GM12892 (cell line): ENCODE measurements around the gene GABRR2. TPM values are rescaled to one million over a fixed set of nuclear protein-coding genes. Genes with fewer than 3 reads are reported as not detected.

Source experiments
- DNase-seq: peaks from one replicate; pipeline ENCODE4 v3.0.0; 2011; ENCODE audit not compliant: insufficient read length
- FAIRE-seq: peaks from 2 replicates; lab custom pipeline; 2011; peaks lifted over from hg19 to GRCh38; lab: Jason Lieb, UNC
- POLR2A ChIP-seq: IDR thresholded peaks from 2 replicates; pipeline ENCODE4 v1.6.1; 2011; ENCODE audit warnings: low read depth, low read length, control low read depth
- POLR2AphosphoS5 ChIP-seq: IDR thresholded peaks from 2 replicates; pipeline ENCODE4 v1.6.1; 2011; ENCODE audit warnings: low read depth, low read length, control low read depth
- TAF1 ChIP-seq: IDR thresholded peaks from 2 replicates; pipeline ENCODE4 v1.6.1; 2011; ENCODE audit warnings: low read depth, mild to moderate bottlenecking, control low read depth, low read length, borderline replicate concordance
- polyA plus RNA-seq: library from polyadenylated mRNA; unstranded; fragments of >200 nt; gene quantifications from one replicate; pipeline ENCODE4 v1.2.1, GENCODE V29; 2012; ENCODE audit warnings: missing spikeins, inconsistent platforms; ENCODE audit not compliant: missing spikeins

Gene GABRR2
- 0.51 TPM for polyA plus RNA-seq

- no peak for FAIRE-seq
- DNase-seq = no peak
- TF ChIP-seq TAF1 = no peak
- TF ChIP-seq POLR2AphosphoS5 = no peak
- no peak for TF ChIP-seq POLR2A
Observed at GRCh38 chr6:89315249-89315885, at the start of gene GABRR2. TSS of gene GABRR2 (minus strand) at chr6:89315299. CDS start at chr6:89315165, 134 bp downstream.

- no peak for FAIRE-seq
Observed at GRCh38 chr6:89364586-89364985, 49.5 kb upstream of the GABRR2 start.

DNA sequence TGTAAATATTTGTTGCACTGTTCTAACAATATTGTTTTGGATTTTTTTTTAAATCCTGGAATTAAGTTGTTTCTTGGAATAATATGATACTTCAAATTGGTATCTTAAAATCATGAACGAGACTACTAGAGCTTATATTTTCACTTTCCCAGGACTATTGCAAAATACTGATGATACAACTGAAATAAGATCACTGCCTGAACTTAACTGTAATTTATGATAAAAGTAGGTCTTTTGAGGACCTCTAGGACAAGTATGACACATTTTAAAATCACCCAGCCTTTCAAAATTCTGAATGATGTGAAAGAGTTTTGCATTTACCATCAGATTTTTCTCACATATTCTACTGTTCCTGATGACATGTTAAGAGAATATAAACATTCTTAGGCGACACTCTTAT lies 46.1 kb upstream of the GABRR2 start:
- DNase-seq (no peak), FAIRE-seq (peak; percentile 75)
- TF ChIP-seq POLR2AphosphoS5 = no peak
- TF ChIP-seq TAF1 = no peak
- no peak for TF ChIP-seq POLR2A

More at GRCh38 chr6:89364586-89364985, 49.5 kb upstream of the GABRR2 start:
- TF ChIP-seq POLR2AphosphoS5 (no peak), POLR2A (no peak), TAF1 (no peak)
- no peak for DNase-seq

- no peak for DNase-seq
- FAIRE-seq = peak; percentile 89
- TF ChIP-seq TAF1 = no peak
- TF ChIP-seq POLR2A = no peak
- no peak for TF ChIP-seq POLR2AphosphoS5
Observed at GRCh38 chr6:89360415-89360999, 45.4 kb upstream of the GABRR2 start.

DNA sequence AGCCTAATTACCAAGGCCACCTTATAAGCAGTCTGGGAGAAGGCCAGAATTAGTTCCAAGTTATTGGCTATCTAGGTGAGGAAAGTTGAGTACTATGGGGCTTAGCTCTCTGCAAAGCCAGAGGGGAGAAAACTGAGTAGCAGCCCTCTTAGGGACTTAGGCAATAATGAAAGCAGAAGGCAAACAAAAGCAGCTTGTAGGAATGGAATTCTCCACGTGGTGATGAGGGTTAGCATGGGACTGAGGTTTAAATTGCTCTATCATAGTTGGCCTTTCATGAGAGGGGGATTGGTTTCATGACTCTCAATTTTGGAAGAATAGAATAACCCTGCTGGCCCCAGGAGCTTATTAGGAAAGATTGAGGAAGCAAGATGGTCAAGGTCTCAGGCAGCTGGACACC lies 44.5 kb upstream of the GABRR2 start:
- TF ChIP-seq POLR2AphosphoS5 (no peak), TAF1 (no peak), POLR2A (no peak)
- FAIRE-seq (no peak), DNase-seq (no peak)

DNA sequence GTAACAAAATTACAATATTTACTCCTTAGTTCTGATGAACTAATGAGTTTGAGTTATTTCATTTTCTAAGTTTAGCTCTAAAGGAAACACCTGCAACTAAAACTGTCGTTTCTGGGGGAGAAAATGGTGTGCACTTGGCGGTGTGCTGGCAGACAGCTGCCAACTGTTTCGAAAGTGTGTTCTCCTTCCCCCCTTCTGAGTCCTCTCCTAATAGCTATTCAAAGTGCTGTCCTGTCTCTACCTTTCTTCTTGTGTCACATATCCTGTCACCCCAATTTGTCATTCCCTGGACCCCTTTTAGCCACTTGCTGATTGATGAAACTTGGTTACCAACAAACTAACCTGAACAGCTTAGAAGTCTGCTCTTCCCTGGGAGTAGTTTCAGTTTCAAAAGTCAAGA lies 42.3 kb upstream of the GABRR2 start:
- peak; percentile 93 for FAIRE-seq
- no peak for TF ChIP-seq TAF1
- TF ChIP-seq POLR2A = peak; percentile 51; the same call in 1 of the 2 replicates
- TF ChIP-seq POLR2AphosphoS5 = peak; percentile 77
- DNase-seq = no peak

GRCh38 chr6:89356642-89357170 lies 41.6 kb upstream of the GABRR2 start:
- FAIRE-seq (peak; percentile 40), DNase-seq (no peak)

DNA sequence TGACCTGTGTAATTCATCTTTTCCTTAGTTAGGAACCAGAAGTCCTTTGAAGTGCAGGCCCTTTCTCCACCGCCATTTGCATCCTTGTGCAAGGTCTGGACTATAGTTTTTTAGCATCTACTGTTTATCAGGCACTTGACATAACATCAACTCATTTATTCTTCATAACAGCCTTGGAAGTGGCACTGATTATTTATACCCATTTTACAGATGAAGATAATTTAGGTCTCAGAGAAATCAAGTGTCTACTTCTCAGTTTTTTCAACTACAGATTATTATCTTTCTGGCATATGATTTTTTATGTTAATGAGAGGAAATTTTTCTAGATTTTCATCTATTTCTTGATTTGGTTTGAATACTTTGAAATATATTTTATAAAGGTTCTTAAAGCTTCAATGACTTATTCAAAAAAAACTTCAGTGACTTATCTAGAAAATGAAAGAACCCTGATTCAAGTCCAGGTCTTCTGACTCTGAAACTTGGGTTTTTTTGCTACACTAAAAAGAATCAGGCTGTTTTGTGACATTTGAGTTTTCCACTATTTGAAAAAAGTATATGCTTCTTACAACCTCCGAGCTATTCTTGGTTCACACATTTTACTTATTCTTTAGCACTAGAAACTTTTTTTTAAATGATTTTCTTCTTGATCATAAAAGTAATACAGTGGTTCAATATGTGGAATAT lies 40.6 kb upstream of the GABRR2 start:
- TF ChIP-seq TAF1 (no peak), POLR2A (no peak), POLR2AphosphoS5 (no peak)
- FAIRE-seq (peak; percentile 17), DNase-seq (no peak)

More at GRCh38 chr6:89356642-89357170, 41.6 kb upstream of the GABRR2 start:
- TF ChIP-seq POLR2AphosphoS5 (no peak), TAF1 (no peak), POLR2A (no peak)

- no peak for DNase-seq
- TF ChIP-seq POLR2AphosphoS5 (no peak), POLR2A (0 out of 2 replicates have a peak, but pooled peaks have one; percentile 27), TAF1 (no peak)
- FAIRE-seq = peak; percentile 81
Observed at GRCh38 chr6:89353702-89354392, 38.7 kb upstream of the GABRR2 start.

- TF ChIP-seq POLR2A = no peak
- TF ChIP-seq TAF1 = no peak
- TF ChIP-seq POLR2AphosphoS5 = no peak
- FAIRE-seq (no peak), DNase-seq (no peak)
Observed at GRCh38 chr6:89353118-89353556, 38.0 kb upstream of the GABRR2 start.

GRCh38 chr6:89352278-89353117 lies 37.4 kb upstream of the GABRR2 start, which contains the start of gene UBE2J1:
TSS of gene UBE2J1 (minus strand) at chr6:89352722. CDS start at chr6:89352569, 153 bp downstream.
- DNase-seq (peak; percentile 45), FAIRE-seq (peak; percentile 80)
- TF ChIP-seq POLR2AphosphoS5 = peak; percentile 68
- peak; percentile 88 for TF ChIP-seq POLR2A
- peak; percentile 22; the same call in 1 of the 2 replicates for TF ChIP-seq TAF1
